OCI-LY3 (cell line): ENCODE measurements around the gene ROBO2.

Experiments
- H2AFZ ChIP-seq: fragments of 200-600, 300-600 bp; shearing (Covaris generic); 2 replicates; pipeline ENCODE4 v1.6.0; 2014; ENCODE audit warnings: antibody characterized with exemption, low read depth, low read length
- H3K27ac ChIP-seq: fragments of 200-600, 300-600 bp; sonication (generic); 2 replicates; pipeline ENCODE4 v1.5.1; 2014; ENCODE audit warnings: mild to moderate bottlenecking, low read length, moderate library complexity, mixed read lengths
- H3K27me3 ChIP-seq: fragments of 200-600, 300-600 bp; sonication (generic); 2 replicates; pipeline ENCODE4 v1.6.1; 2014; ENCODE audit warnings: low read depth, low read length, mixed read lengths
- H3K36me3 ChIP-seq: fragments of 200-600, 300-600 bp; sonication (generic); replicated peaks from 2 replicates; pipeline ENCODE3; 2014; ENCODE audit warnings: low read depth, low read length, mixed read lengths
- H3K4me1 ChIP-seq: fragments of 300-600, 200-600 bp; sonication (generic); 2 replicates; pipeline ENCODE4 v1.6.1; 2014; ENCODE audit warnings: low read length, mixed read lengths
- H3K4me2 ChIP-seq: fragments of 200-600, 300-600 bp; sonication (generic); 2 replicates; pipeline ENCODE4 v1.6.1; 2014; ENCODE audit warnings: low read length, mixed read lengths
- H3K4me3 ChIP-seq: fragments of 300-600, 200-600 bp; sonication (generic); 2 replicates; pipeline ENCODE4 v1.5.1; 2014; ENCODE audit warnings: antibody characterized with exemption, mild to moderate bottlenecking, low read length, moderate library complexity
- H3K79me2 ChIP-seq: fragments of 300-600, 200-600 bp; shearing (Covaris generic); 2 replicates; pipeline ENCODE4 v1.6.1; 2014; ENCODE audit warnings: mild to moderate bottlenecking, low read length, mixed read lengths
- H3K9ac ChIP-seq: fragments of 300-600, 200-600 bp; shearing (Covaris generic); 2 replicates; pipeline ENCODE4 v1.6.0; 2014; ENCODE audit warnings: mild to moderate bottlenecking, low read length, moderate library complexity
- H3K9me3 ChIP-seq: fragments of 200-600, 300-600 bp; shearing (Covaris generic); 2 replicates; pipeline ENCODE4 v1.6.1; 2014; ENCODE audit warnings: low read length, mixed read lengths; ENCODE audit not compliant: insufficient read depth
- H4K20me1 ChIP-seq: fragments of 200-600, 300-600 bp; sonication (generic); 2 replicates; pipeline ENCODE4 v1.6.1; 2016; ENCODE audit warnings: low read length, mixed read lengths; ENCODE audit not compliant: insufficient read depth
- CTCF ChIP-seq: fragments of 200-600, 300-600 bp; sonication (generic); IDR thresholded peaks from 2 replicates; pipeline ENCODE4 v1.5.1; 2014; ENCODE audit warnings: antibody characterized with exemption, low read length, low read depth
- EZH2phosphoT487 ChIP-seq: fragments of 200-600 bp; shearing (Covaris generic); IDR thresholded peaks from 2 replicates; pipeline ENCODE4 v1.6.1; 2018; ENCODE audit warnings: antibody characterized with exemption, mixed run types, low read depth

The ROBO2 gene

GRCh38 chr3:77420336-77420735 is 380.4 kb downstream of the ROBO2 start:
- Histone ChIP-seq H3K79me2 (no peaks in the 10 kb centered on the region), H3K4me3 (no peak overlapping the region), H3K4me1 (no peaks in the 10 kb centered on the region), H3K9me3 (no peaks in the 10 kb centered on the region), H2AFZ (no peak overlapping the region), H3K9ac (no peak overlapping the region), H3K36me3 (no peaks in the 10 kb centered on the region), H3K27me3 (no peaks in the 10 kb centered on the region), H3K27ac (no peak overlapping the region), H4K20me1 (no peaks in the 10 kb centered on the region), H3K4me2 (no peak overlapping the region)
- no peak for TF ChIP-seq CTCF
- no peak for TF ChIP-seq EZH2phosphoT487

- H3K27me3 ChIP-seq: no peaks in the 10 kb centered on the region
- no peaks in the 10 kb centered on the region for H3K9me3 ChIP-seq
- H2AFZ ChIP-seq: no peak overlapping the region
- H3K4me3 ChIP-seq: no peak overlapping the region
- no peak for TF ChIP-seq CTCF
- no peak for TF ChIP-seq EZH2phosphoT487
- H3K4me1 ChIP-seq: no peaks in the 10 kb centered on the region
- H3K4me2 ChIP-seq: no peak overlapping the region
- no peaks in the 10 kb centered on the region for H3K36me3 ChIP-seq
- no peaks in the 10 kb centered on the region for H3K79me2 ChIP-seq
- no peaks in the 10 kb centered on the region for H4K20me1 ChIP-seq
- H3K9ac ChIP-seq: no peak overlapping the region
- no peak overlapping the region for H3K27ac ChIP-seq
These were observed 382.0 kb downstream of the ROBO2 start for GRCh38 chr3:77421916-77422315.

- Histone ChIP-seq H3K79me2 (no peaks in the 10 kb centered on the region), H3K27ac (no peak overlapping the region), H3K36me3 (no peaks in the 10 kb centered on the region), H3K4me2 (no peak overlapping the region), H3K9ac (no peak overlapping the region), H3K9me3 (no peaks in the 10 kb centered on the region), H3K4me3 (no peak overlapping the region), H3K4me1 (no peaks in the 10 kb centered on the region), H4K20me1 (no peaks in the 10 kb centered on the region), H3K27me3 (no peaks in the 10 kb centered on the region), H2AFZ (no peak overlapping the region)
- TF ChIP-seq EZH2phosphoT487: no peak
- TF ChIP-seq CTCF: no peak
These were observed 386.6 kb downstream of the ROBO2 start for GRCh38 chr3:77426531-77426930.

- TF ChIP-seq EZH2phosphoT487 (no peak), CTCF (no peak)
These were observed 387.6 kb downstream of the ROBO2 start for GRCh38 chr3:77427528-77427927.

More at GRCh38 chr3:77427528-77427927, 387.6 kb downstream of the ROBO2 start:
- Histone ChIP-seq H3K4me2 (no peak overlapping the region), H3K4me1 (no peaks in the 10 kb centered on the region), H4K20me1 (no peaks in the 10 kb centered on the region), H3K4me3 (no peak overlapping the region), H2AFZ (no peak overlapping the region), H3K79me2 (no peaks in the 10 kb centered on the region), H3K27me3 (no peaks in the 10 kb centered on the region), H3K9me3 (no peaks in the 10 kb centered on the region), H3K36me3 (no peaks in the 10 kb centered on the region), H3K9ac (no peak overlapping the region), H3K27ac (no peak overlapping the region)
